ENCODE measurements around the gene DDX51. TPM values are rescaled to one million over a fixed set of nuclear protein-coding genes. Genes with fewer than 3 reads are reported as not detected.

DDX51 gene
- total and polyA plus RNA-seq, 2 of the 13 experiments (the other 11 are each of a cell fraction or from before 2014, with no cell fraction given) = 10.1 TPM

- TF ChIP-seq SNAPC4 (CRISPR knock-in tag; IDR thresholded peaks at IDR 0.05) (no peak), MAF1 (CRISPR knock-in tag; IDR thresholded peaks at IDR 0.05; ENCODE audit: borderline replicate concordance) (no peak), PLSCR1 (CRISPR knock-in tag; IDR thresholded peaks at IDR 0.05; ENCODE audit: borderline replicate concordance) (no peak), TBX3 (IDR thresholded peaks at IDR 0.05; ENCODE audit: borderline replicate concordance) (no peak), SPEN (CRISPR knock-in tag; IDR thresholded peaks at IDR 0.05; ENCODE audit: low read depth) (no peak), ATM (IDR thresholded peaks at IDR 0.05; ENCODE audit: borderline replicate concordance) (no peak), ZNF530 (CRISPR knock-in tag; IDR thresholded peaks at IDR 0.05; ENCODE audit: low read depth) (no peak), MEIS1 (CRISPR knock-in tag; IDR thresholded peaks at IDR 0.05; ENCODE audit: borderline replicate concordance) (no peak), NFE2L2 (IDR thresholded peaks at IDR 0.05; ENCODE audit: low read length) (no peak)
Measured at GRCh38 chr12:132171293-132171967, 27.3 kb upstream of the DDX51 start (continued).
